HepG2 (cell line): ENCODE data around the gene MTMR10. TPM values are rescaled to one million over a fixed set of nuclear protein-coding genes. Genes with fewer than 3 reads are reported as not detected.

Experiments used
- AHR ChIP-seq: IDR thresholded peaks from 2 replicates; pipeline ENCODE4 v1.6.1; 2018; ENCODE audit warnings: missing genetic modification reagents, missing compliant biosample characterization
- ARID2 ChIP-seq: sonication (generic); formaldehyde crosslinking; IDR thresholded peaks from 2 replicates; pipeline ENCODE4 v1.8.1; 2022; ENCODE audit warnings: mild to moderate bottlenecking, missing genetic modification reagents, borderline replicate concordance
- ETS1 ChIP-seq: sonication (generic); formaldehyde crosslinking; IDR thresholded peaks from 2 replicates; pipeline ENCODE4 v1.4.0; 2020; ENCODE audit warnings: missing genetic modification reagents
- FOXA3 ChIP-seq: IDR thresholded peaks from 2 replicates; pipeline ENCODE4 v1.6.1; 2016; ENCODE audit warnings: missing genetic modification reagents, missing compliant biosample characterization
- FOXJ3 ChIP-seq: sonication (generic); formaldehyde crosslinking; IDR thresholded peaks from 2 replicates; pipeline ENCODE4 v1.4.0; 2020; ENCODE audit warnings: missing genetic modification reagents, mild to moderate bottlenecking, borderline replicate concordance
- GATAD2A ChIP-seq: IDR thresholded peaks from 2 replicates; pipeline ENCODE4 v1.6.1; 2016
- HDAC6 ChIP-seq: fragments of 200-600 bp; sonication (generic); IDR thresholded peaks from 2 replicates; pipeline ENCODE4 v1.7.0; 2017; ENCODE audit warnings: mild to moderate bottlenecking, antibody characterized with exemption, low read length, low read depth
- HMGXB4 ChIP-seq, 2 experiments: sonication (generic) in 1 of 2; formaldehyde crosslinking in 1 of 2; IDR thresholded peaks; 2 replicates each; pipeline versions ENCODE4 v1.4.0 to v1.6.1; 2018 to 2020; ENCODE audit warnings: missing genetic modification reagents in 2 of 2, borderline replicate concordance in 1 of 2, low read depth in 1 of 2, mild to moderate bottlenecking in 1 of 2, missing biosample characterization in 1 of 2
- KIAA2018 ChIP-seq: sonication (generic); formaldehyde crosslinking; IDR thresholded peaks from 2 replicates; pipeline ENCODE4 v1.5.0; 2020; ENCODE audit warnings: mild to moderate bottlenecking, missing genetic modification reagents, borderline replicate concordance
- KLF12 ChIP-seq: sonication (generic); formaldehyde crosslinking; IDR thresholded peaks from 2 replicates; pipeline ENCODE4 v1.4.0; 2020; ENCODE audit warnings: missing genetic modification reagents, borderline replicate concordance
- MATR3 ChIP-seq: sonication (generic); formaldehyde crosslinking; IDR thresholded peaks from 2 replicates; pipeline ENCODE4 v1.4.0; 2020; ENCODE audit warnings: missing genetic modification reagents
- MED1 ChIP-seq: sonication (generic); formaldehyde crosslinking; IDR thresholded peaks from 2 replicates; pipeline ENCODE4 v1.4.0; 2020; ENCODE audit warnings: missing genetic modification reagents
- RFX3 ChIP-seq: IDR thresholded peaks from 2 replicates; pipeline ENCODE4 v1.6.1; 2016; ENCODE audit warnings: missing biosample characterization, missing genetic modification reagents
- SIN3A ChIP-seq: IDR thresholded peaks from 2 replicates; pipeline ENCODE4 v1.6.1; 2011; ENCODE audit warnings: low read depth, mild to moderate bottlenecking, control low read depth, low read length, borderline replicate concordance
- ZNF3 ChIP-seq: IDR thresholded peaks from 2 replicates; pipeline ENCODE4 v1.7.0; 2017; ENCODE audit warnings: inconsistent platforms
- ZNF343 ChIP-seq: sonication (generic); formaldehyde crosslinking; IDR thresholded peaks from 2 replicates; pipeline ENCODE4 v1.4.0; 2020; ENCODE audit warnings: mild to moderate bottlenecking, missing genetic modification reagents
- ZNF382 ChIP-seq: sonication (generic); formaldehyde crosslinking; IDR thresholded peaks from 2 replicates; pipeline ENCODE4 v1.5.0; 2020; ENCODE audit warnings: missing genetic modification reagents, mild to moderate bottlenecking, borderline replicate concordance
- ZNF766 ChIP-seq: sonication (generic); formaldehyde crosslinking; IDR thresholded peaks from 2 replicates; pipeline ENCODE4 v1.5.0; 2020; ENCODE audit warnings: missing genetic modification reagents, borderline replicate concordance
- ZNF879 ChIP-seq: sonication (generic); formaldehyde crosslinking; IDR thresholded peaks from 2 replicates; pipeline ENCODE4 v1.8.1; 2023; ENCODE audit warnings: missing genetic modification reagents
- polyA plus RNA-seq, 8 experiments: library from polyadenylated mRNA; depleted of rRNA in 3 of 8; stranded (reverse) in 7 of 8; unstranded in 1 of 8; fragments of >200 nt; fragmentation: Illumina TruSeq in 4 of 8; extraction: Trizol in 4 of 8; gene quantifications; 2 replicates each; pipeline versions ENCODE4 v1.2.1 to v1.2.3, GENCODE V29; 2011 to 2016; ENCODE audit warnings: low read depth in 4 of 8, missing spikeins in 1 of 8, mixed read lengths in 1 of 8; ENCODE audit not compliant: insufficient read depth in 1 of 8
- total RNA-seq, 5 experiments: library from RNA; depleted of rRNA; stranded (reverse); fragments of >200 nt; fragmentation: Illumina TruSeq; extraction: Trizol; gene quantifications; 2 replicates each; pipeline ENCODE4 v1.2.3, GENCODE V29; 2016; ENCODE audit warnings: low read depth in 1 of 5

Gene MTMR10
- total and polyA plus RNA-seq, 2 of the 13 experiments (the other 11 are each of a cell fraction or from before 2014, with no cell fraction given): 10.2 to 17.4 TPM

GRCh38 chr15:30903497-30904187 lies 87.8 kb downstream of the MTMR10 start, which contains the start of gene FAN1 (continued):
- TF ChIP-seq HMGXB4 (CRISPR knock-in tag; IDR thresholded peaks at IDR 0.05; ENCODE audit: borderline replicate concordance in 1 of 2, low read depth in 1 of 2) (peak; percentile 86 to 95; a peak in 3 of 4 replicates), FOXJ3 (CRISPR knock-in tag) (peak; percentile 53; the same call in 1 of the 2 replicates), AHR (CRISPR knock-in tag) (0 out of 2 replicates have a peak, but pooled peaks have one; percentile 33), MED1 (peak; percentile 80), ZNF766 (CRISPR knock-in tag) (peak; percentile 91), HDAC6 (no peak), ZNF343 (CRISPR knock-in tag) (peak; percentile 97), GATAD2A (CRISPR knock-in tag) (peak; percentile 72; the same call in 1 of the 2 replicates), ZNF382 (no peak), KIAA2018 (CRISPR knock-in tag) (0 out of 2 replicates have a peak, but pooled peaks have one; percentile 60), ZNF3 (CRISPR knock-in tag) (no peak), ZNF879 (CRISPR knock-in tag) (no peak), ETS1 (CRISPR knock-in tag) (peak; percentile 84; the same call in 1 of the 2 replicates), RFX3 (CRISPR knock-in tag) (no peak), SIN3A (peak; percentile 88; the same call in 1 of the 2 replicates), ARID2 (CRISPR knock-in tag) (no peak), FOXA3 (CRISPR knock-in tag) (peak; percentile 59), MATR3 (CRISPR knock-in tag) (no peak), KLF12 (CRISPR knock-in tag) (peak; percentile 71; the same call in 1 of the 2 replicates)
